Fibroblast of lung (primary cell): ENCODE results near the gene TAS1R3. TPM values are rescaled to one million over a fixed set of nuclear protein-coding genes. Genes with fewer than 3 reads are reported as not detected.

Source experiments
- DNase-seq, 2 donors: peaks; one replicate each; pipeline versions ENCODE4 v3.0.0 to v3.0.0-alpha.2; 2010; ENCODE audit warnings: low read depth in 2 of 2
- H2AFZ ChIP-seq: 2 replicates; pipeline ENCODE4 v1.5.1; 2012; ENCODE audit warnings: low read length, control low read depth, inconsistent platforms
- H3K27ac ChIP-seq: 2 replicates; pipeline ENCODE4 v1.5.1; 2011; ENCODE audit warnings: low read length, control low read depth; ENCODE audit not compliant: insufficient read depth
- H3K27me3 ChIP-seq: 2 replicates; pipeline ENCODE4 v1.5.1; 2011; ENCODE audit warnings: mild to moderate bottlenecking, low read length; ENCODE audit not compliant: control insufficient read depth, insufficient read depth
- H3K36me3 ChIP-seq: 2 replicates; pipeline ENCODE4 v1.5.1; 2011; ENCODE audit warnings: low read length; ENCODE audit not compliant: control insufficient read depth, insufficient read depth
- H3K4me1 ChIP-seq: 2 replicates; pipeline ENCODE4 v1.5.1; 2011; ENCODE audit warnings: low read length; ENCODE audit not compliant: control insufficient read depth, insufficient read depth; ENCODE audit errors: extremely low read depth
- H3K4me2 ChIP-seq: 2 replicates; pipeline ENCODE4 v1.5.1; 2011; ENCODE audit warnings: low read length, control low read depth; ENCODE audit not compliant: insufficient read depth; ENCODE audit errors: extremely low read depth
- H3K4me3 ChIP-seq, 4 experiments: fragments of 200-600 bp in 1 of 4; sonication (generic) in 1 of 4; replicated peaks in 1 of 4; 2 replicates each; pipeline ENCODE4 v1.5.1; 2011 to 2016; ENCODE audit warnings: low read length in 4 of 4, low read depth in 3 of 4, mild to moderate bottlenecking in 3 of 4, control low read depth in 2 of 4, inconsistent platforms in 1 of 4, mixed read lengths in 1 of 4; ENCODE audit not compliant: insufficient read depth in 1 of 4; ENCODE audit errors: control extremely low read depth in 1 of 4
- H3K79me2 ChIP-seq: 2 replicates; pipeline ENCODE4 v1.5.1; 2012; ENCODE audit warnings: mild to moderate bottlenecking, low read length, inconsistent platforms; ENCODE audit not compliant: control insufficient read depth, insufficient read depth
- H3K9ac ChIP-seq: 2 replicates; pipeline ENCODE4 v1.5.1; 2011; ENCODE audit warnings: mild to moderate bottlenecking, low read length, control low read depth; ENCODE audit not compliant: insufficient read depth
- H3K9me3 ChIP-seq: 2 replicates; pipeline ENCODE4 v1.5.1; 2012; ENCODE audit warnings: low read depth, low read length; ENCODE audit not compliant: control insufficient read depth, insufficient read depth
- H4K20me1 ChIP-seq: 2 replicates; pipeline ENCODE4 v1.5.1; 2011; ENCODE audit warnings: low read length; ENCODE audit not compliant: control insufficient read depth, insufficient read depth; ENCODE audit errors: extremely low read depth
- CTCF ChIP-seq, 2 donors: IDR thresholded peaks in 1 of 2; conservative IDR thresholded peaks in 1 of 2; 1 replicate in 1 of 2; 2 replicates in 1 of 2; pipeline ENCODE4 v1.5.1; 2011 to 2012; ENCODE audit warnings: low read length in 2 of 2, control low read depth in 1 of 2, inconsistent platforms in 1 of 2, low read depth in 1 of 2, mild to moderate bottlenecking in 1 of 2
- EZH2 ChIP-seq: IDR thresholded peaks from 2 replicates; pipeline ENCODE4 v1.5.1; 2012; ENCODE audit warnings: low read length, control low read depth, mild to moderate bottlenecking; ENCODE audit errors: missing control alignments
- polyA plus RNA-seq, 2 donors: library from polyadenylated mRNA; depleted of rRNA in 1 of 2; stranded (reverse) in 1 of 2; unstranded in 1 of 2; fragments of >200 nt; gene quantifications; 2 replicates each; pipeline ENCODE4 v1.2.1, GENCODE V29; 2011 to 2012; ENCODE audit warnings: missing spikeins in 1 of 2
- total RNA-seq: library from RNA; depleted of rRNA; stranded (reverse); fragments of >200 nt; gene quantifications from 2 replicates; pipeline ENCODE4 v1.2.1, GENCODE V29; 2014

Gene TAS1R3
- total and polyA plus RNA-seq, 2 donors (not counting 1 experiment from before 2014, with no cell fraction given), result 0.02 to 0.17 TPM

GRCh38 chr1:1283821-1284220, 47.3 kb upstream of the TAS1R3 start:
- H3K4me2 ChIP-seq, result no peak overlapping the region
- H3K4me1 ChIP-seq, result peaks cover 2% of the 10 kb centered on the region
- DNase-seq, result no peak
- H3K9ac ChIP-seq, result no peak overlapping the region
- H3K79me2 ChIP-seq, result no peaks in the 10 kb centered on the region
- H3K27me3 ChIP-seq, result no peaks in the 10 kb centered on the region
- no peak overlapping the region for H3K4me3 ChIP-seq
- no peak overlapping the region for H2AFZ ChIP-seq
- no peaks in the 10 kb centered on the region for H3K9me3 ChIP-seq
- H3K36me3 ChIP-seq, result no peaks in the 10 kb centered on the region
- TF ChIP-seq EZH2, result no peak
- no peak for TF ChIP-seq CTCF (conservative IDR thresholded peaks at IDR 0.05 in 1 of 2, IDR thresholded peaks at IDR 0.05 in 1 of 2; ENCODE audit: low read depth in 1 of 2, low read length in 2 of 2)
- no peaks in the 10 kb centered on the region for H4K20me1 ChIP-seq
- H3K27ac ChIP-seq, result no peak overlapping the region

- Histone ChIP-seq H3K4me2 (no peak overlapping the region), H3K27ac (no peak overlapping the region), H3K4me1 (peaks cover 2% of the 10 kb centered on the region), H3K9me3 (no peaks in the 10 kb centered on the region), H3K9ac (no peak overlapping the region), H4K20me1 (no peaks in the 10 kb centered on the region), H3K4me3 (no peak overlapping the region), H3K79me2 (no peaks in the 10 kb centered on the region), H3K36me3 (no peaks in the 10 kb centered on the region), H3K27me3 (no peaks in the 10 kb centered on the region), H2AFZ (no peak overlapping the region)
- DNase-seq, result no peak
- TF ChIP-seq CTCF (conservative IDR thresholded peaks at IDR 0.05 in 1 of 2, IDR thresholded peaks at IDR 0.05 in 1 of 2; ENCODE audit: low read depth in 1 of 2, low read length in 2 of 2) (no peak), EZH2 (no peak)
These were observed 46.6 kb upstream of the TAS1R3 start for GRCh38 chr1:1284221-1285101.

- Histone ChIP-seq H3K4me3 (no peak overlapping the region), H2AFZ (no peak overlapping the region), H4K20me1 (no peaks in the 10 kb centered on the region), H3K4me2 (no peak overlapping the region), H3K79me2 (no peaks in the 10 kb centered on the region), H3K9me3 (no peaks in the 10 kb centered on the region), H3K27ac (no peak overlapping the region), H3K9ac (no peak overlapping the region), H3K4me1 (peaks cover 2% of the 10 kb centered on the region), H3K27me3 (no peaks in the 10 kb centered on the region), H3K36me3 (no peaks in the 10 kb centered on the region)
- DNase-seq, result no peak
- TF ChIP-seq CTCF (conservative IDR thresholded peaks at IDR 0.05 in 1 of 2, IDR thresholded peaks at IDR 0.05 in 1 of 2; ENCODE audit: low read depth in 1 of 2, low read length in 2 of 2) (no peak), EZH2 (no peak)
These were observed 45.9 kb upstream of the TAS1R3 start for GRCh38 chr1:1285102-1285571.
